ENCODE results near the gene TMTC2. TPM values are rescaled to one million over a fixed set of nuclear protein-coding genes. Genes with fewer than 3 reads are reported as not detected.

Gene TMTC2
- polyA plus RNA-seq, 1 donor from 2014 or later, result 20.6 TPM

- no peaks in the 10 kb centered on the region for H3K9me3 ChIP-seq (ENCODE audit: low read length)
- no peak overlapping the region for H3K9ac ChIP-seq (ENCODE audit: low read length)
- no peak overlapping the region for H2AFZ ChIP-seq (ENCODE audit: low read depth, low read length)
- H3K36me3 ChIP-seq (ENCODE audit: insufficient read depth, low read length), result no peaks in the 10 kb centered on the region
- no peaks in the 10 kb centered on the region for H4K20me1 ChIP-seq (ENCODE audit: insufficient read depth)
- H3K4me3 ChIP-seq (ENCODE audit: low read length), result no peak overlapping the region
- TF ChIP-seq MXI1 (conservative IDR thresholded peaks at IDR 0.05; ENCODE audit: poor library complexity, severe bottlenecking) (no peak), RAD21 (conservative IDR thresholded peaks at IDR 0.05) (no peak), SMC3 (conservative IDR thresholded peaks at IDR 0.05; ENCODE audit: poor library complexity) (no peak), EZH2 (IDR thresholded peaks at IDR 0.05; ENCODE audit: borderline replicate concordance, insufficient read depth, low read length, poor library complexity, severe bottlenecking) (no peak), EP300 (conservative IDR thresholded peaks at IDR 0.05; ENCODE audit: poor library complexity, severe bottlenecking) (no peak), TAF1 (IDR thresholded peaks at IDR 0.05; ENCODE audit: low read depth) (no peak), CTCF (IDR thresholded peaks at IDR 0.05; ENCODE audit: poor library complexity, severe bottlenecking) (no peak), POLR2AphosphoS5 (IDR thresholded peaks at IDR 0.05) (no peak)
- no peaks in the 10 kb centered on the region for H3F3A ChIP-seq (ENCODE audit: insufficient read depth, low read length, poor library complexity, severe bottlenecking)
- no peak overlapping the region for H3K4me2 ChIP-seq (ENCODE audit: low read length)
- H3K27ac ChIP-seq (ENCODE audit: low read length), result no peak overlapping the region
- H3K79me2 ChIP-seq (replicated peaks; ENCODE audit: insufficient read depth, low read length), result no peaks in the 10 kb centered on the region
- H3K27me3 ChIP-seq (ENCODE audit: insufficient read depth, low read depth, low read length), result no peaks in the 10 kb centered on the region
- H3K9me2 ChIP-seq (ENCODE audit: insufficient read depth, low read length), result no peaks in the 10 kb centered on the region
Measured at GRCh38 chr12:82971584-82971983, 284.9 kb downstream of the TMTC2 start.

GRCh38 chr12:82972624-82973023 lies 285.9 kb downstream of the TMTC2 start:
- no peak overlapping the region for H3K27ac ChIP-seq (ENCODE audit: low read length)
- TF ChIP-seq TAF1 (IDR thresholded peaks at IDR 0.05; ENCODE audit: low read depth), result no peak
- TF ChIP-seq MXI1 (conservative IDR thresholded peaks at IDR 0.05; ENCODE audit: poor library complexity, severe bottlenecking), result no peak
- TF ChIP-seq SMC3 (conservative IDR thresholded peaks at IDR 0.05; ENCODE audit: poor library complexity), result no peak
- no peak for TF ChIP-seq REST (IDR thresholded peaks at IDR 0.05; ENCODE audit: borderline replicate concordance)

GRCh38 chr12:82973592-82973991 lies 286.9 kb downstream of the TMTC2 start:
- Histone ChIP-seq H3K9me3 (ENCODE audit: low read length) (no peaks in the 10 kb centered on the region), H3K27ac (ENCODE audit: low read length) (no peak overlapping the region), H3K4me3 (ENCODE audit: low read length) (no peak overlapping the region), H3F3A (ENCODE audit: insufficient read depth, low read length, poor library complexity, severe bottlenecking) (no peaks in the 10 kb centered on the region), H4K20me1 (ENCODE audit: insufficient read depth) (no peaks in the 10 kb centered on the region), H2AFZ (ENCODE audit: low read depth, low read length) (no peak overlapping the region), H3K36me3 (ENCODE audit: insufficient read depth, low read length) (no peaks in the 10 kb centered on the region), H3K9ac (ENCODE audit: low read length) (no peak overlapping the region), H3K4me2 (ENCODE audit: low read length) (no peak overlapping the region), H3K27me3 (ENCODE audit: insufficient read depth, low read depth, low read length) (no peaks in the 10 kb centered on the region), H3K79me2 (replicated peaks; ENCODE audit: insufficient read depth, low read length) (no peaks in the 10 kb centered on the region), H3K9me2 (ENCODE audit: insufficient read depth, low read length) (no peaks in the 10 kb centered on the region)
- TF ChIP-seq TAF1 (IDR thresholded peaks at IDR 0.05; ENCODE audit: low read depth) (no peak), RAD21 (conservative IDR thresholded peaks at IDR 0.05) (no peak), EZH2 (IDR thresholded peaks at IDR 0.05; ENCODE audit: borderline replicate concordance, insufficient read depth, low read length, poor library complexity, severe bottlenecking) (no peak), MXI1 (conservative IDR thresholded peaks at IDR 0.05; ENCODE audit: poor library complexity, severe bottlenecking) (no peak), REST (IDR thresholded peaks at IDR 0.05; ENCODE audit: borderline replicate concordance) (no peak), CTCF (IDR thresholded peaks at IDR 0.05; ENCODE audit: poor library complexity, severe bottlenecking) (no peak), POLR2AphosphoS5 (IDR thresholded peaks at IDR 0.05) (no peak), EP300 (conservative IDR thresholded peaks at IDR 0.05; ENCODE audit: poor library complexity, severe bottlenecking) (no peak), SMC3 (conservative IDR thresholded peaks at IDR 0.05; ENCODE audit: poor library complexity) (no peak)

More at GRCh38 chr12:82972624-82973023, 285.9 kb downstream of the TMTC2 start:
- H4K20me1 ChIP-seq (ENCODE audit: insufficient read depth), result no peaks in the 10 kb centered on the region
- H3K9ac ChIP-seq (ENCODE audit: low read length), result no peak overlapping the region
- H3K36me3 ChIP-seq (ENCODE audit: insufficient read depth, low read length), result no peaks in the 10 kb centered on the region
- H3K4me3 ChIP-seq (ENCODE audit: low read length), result no peak overlapping the region
- no peak overlapping the region for H2AFZ ChIP-seq (ENCODE audit: low read depth, low read length)
- H3K9me3 ChIP-seq (ENCODE audit: low read length), result no peaks in the 10 kb centered on the region
- no peaks in the 10 kb centered on the region for H3K27me3 ChIP-seq (ENCODE audit: insufficient read depth, low read depth, low read length)
- no peaks in the 10 kb centered on the region for H3K9me2 ChIP-seq (ENCODE audit: insufficient read depth, low read length)
- no peaks in the 10 kb centered on the region for H3F3A ChIP-seq (ENCODE audit: insufficient read depth, low read length, poor library complexity, severe bottlenecking)
- no peak overlapping the region for H3K4me2 ChIP-seq (ENCODE audit: low read length)
- H3K79me2 ChIP-seq (replicated peaks; ENCODE audit: insufficient read depth, low read length), result no peaks in the 10 kb centered on the region
